NCI-H1092 (cell line): Measurements from ENCODE around the gene TBC1D3B.
"Not testable (repeated sequence)": the region's sequence is repeated elsewhere in the genome, so short reads cannot be mapped to it uniquely, and the experiment has no call there.

Experiments
- DNase-seq: peaks from one replicate; lab custom pipeline; 2025; lab: John Stamatoyannopoulos, UW

TBC1D3B gene

GRCh38 chr17:36176536-36176935, at the start of gene TBC1D3B:
TSS of gene TBC1D3B (minus strand) at chr17:36176636. CDS start at chr17:36175050, 1,586 bp downstream.
- not testable (repeated sequence) for DNase-seq

DNA sequence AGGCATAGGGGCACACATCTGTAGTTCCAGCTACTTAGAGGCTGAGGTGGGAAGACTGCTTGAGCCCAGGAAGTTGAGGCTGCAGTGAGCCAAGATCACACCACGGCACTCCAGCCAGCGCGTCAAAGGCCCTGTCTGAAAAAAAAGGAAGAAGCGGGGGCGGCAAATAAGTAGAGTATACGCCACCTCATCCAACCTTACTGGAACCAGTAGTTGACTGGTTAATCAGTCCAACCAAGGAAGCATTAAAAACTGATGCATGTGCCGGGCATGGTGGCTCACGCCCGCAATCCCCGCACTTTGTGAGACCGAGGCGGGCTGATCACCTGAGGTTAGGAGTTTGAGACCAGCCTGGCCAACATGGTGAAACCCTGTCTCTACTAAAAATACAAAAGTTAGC, 46.5 kb upstream of the TBC1D3B start:
- DNase-seq: not testable (repeated sequence)

- DNase-seq: not testable (repeated sequence)
Observed at GRCh38 chr17:36221581-36222100, 45.2 kb upstream of the TBC1D3B start.

DNA sequence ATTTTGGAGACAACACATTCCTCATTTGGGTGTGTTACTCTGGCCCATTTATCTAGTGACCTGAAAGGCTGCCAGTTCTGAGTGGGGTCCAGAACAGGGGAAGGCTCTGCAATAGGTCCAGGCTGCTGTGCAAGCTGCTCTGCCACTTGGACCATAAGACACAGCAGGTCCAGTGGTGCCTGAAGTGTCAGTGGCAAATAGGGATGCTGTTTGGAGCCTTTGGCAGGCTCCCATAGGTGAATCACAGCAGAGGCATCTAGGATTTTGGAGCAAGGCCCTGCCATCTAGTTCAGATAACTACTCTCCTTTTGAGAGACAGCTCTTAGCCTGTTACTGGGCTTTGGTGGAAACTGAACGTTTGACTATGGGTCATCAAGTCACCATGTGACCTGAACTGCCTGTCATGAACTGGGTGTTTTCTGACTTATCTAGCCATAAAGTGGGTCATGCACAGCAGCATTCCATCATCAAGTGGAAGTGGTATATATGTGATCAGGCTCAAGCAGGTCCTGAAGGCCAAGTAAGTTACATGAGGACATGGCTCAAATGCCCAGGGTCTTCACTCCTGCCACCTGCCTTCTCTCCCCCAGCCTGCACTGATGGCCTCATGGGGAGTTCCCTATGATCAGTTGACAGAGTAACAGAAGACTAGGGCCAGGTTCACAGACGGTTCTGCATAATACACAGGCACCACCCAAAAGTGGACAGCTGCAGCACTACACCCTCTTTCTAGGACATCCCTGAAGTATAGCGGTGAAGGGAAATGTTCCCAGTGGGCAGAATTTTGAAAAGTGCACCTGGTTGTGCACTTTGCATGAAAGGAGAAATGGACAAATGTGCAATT, 44.5 kb upstream of the TBC1D3B start:
- DNase-seq: not testable (repeated sequence)

- DNase-seq: not testable (repeated sequence)
Observed at GRCh38 chr17:36219556-36219955, 43.1 kb upstream of the TBC1D3B start.

- not testable (repeated sequence) for DNase-seq
Observed at GRCh38 chr17:36215406-36216308, 39.2 kb upstream of the TBC1D3B start.

- no peak for DNase-seq
Observed at GRCh38 chr17:36214918-36215317, 38.5 kb upstream of the TBC1D3B start.

- no peak for DNase-seq
Observed at GRCh38 chr17:36213695-36214094, 37.3 kb upstream of the TBC1D3B start.

- DNase-seq: no peak
Observed at GRCh38 chr17:36212966-36213365, 36.5 kb upstream of the TBC1D3B start.

- DNase-seq: no peak
Observed at GRCh38 chr17:36212272-36212605, 35.8 kb upstream of the TBC1D3B start.

GRCh38 chr17:36211484-36212271, 35.2 kb upstream of the TBC1D3B start:
- not testable (repeated sequence) for DNase-seq

DNA sequence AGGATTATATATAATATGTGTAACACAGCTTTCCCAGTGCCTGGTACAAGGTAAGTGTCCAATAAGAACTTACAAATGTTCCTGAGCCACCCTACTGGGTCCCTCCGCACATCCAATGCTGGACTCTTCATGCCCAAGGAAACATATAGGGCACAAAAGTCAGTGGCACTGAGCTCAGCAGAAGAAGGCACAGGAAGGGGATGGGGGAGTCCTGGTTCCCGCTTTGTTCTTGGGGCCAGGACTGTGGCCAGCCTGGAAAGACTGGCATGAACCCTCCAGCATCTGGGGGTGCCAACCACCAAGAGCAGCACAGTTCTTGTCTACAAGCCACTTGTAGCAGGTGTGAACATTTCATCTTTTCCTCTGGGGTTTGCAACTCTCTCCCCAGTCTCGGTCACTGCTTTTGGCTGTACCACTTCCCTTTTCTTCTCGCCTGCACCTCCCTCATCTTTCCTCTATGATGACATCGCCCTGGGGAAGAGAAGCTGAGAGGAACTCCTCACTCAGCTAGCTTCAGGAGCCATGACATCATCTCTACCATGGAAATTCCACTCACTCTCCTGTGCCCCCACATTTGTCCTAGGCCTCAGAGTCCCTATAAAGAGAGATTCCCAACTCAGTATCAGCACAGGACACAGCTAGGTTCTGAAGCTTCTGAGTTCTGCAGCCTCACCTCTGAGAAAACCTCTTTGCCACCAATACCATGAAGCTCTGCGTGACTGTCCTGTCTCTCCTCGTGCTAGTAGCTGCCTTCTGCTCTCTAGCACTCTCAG, 34.2 kb upstream of the TBC1D3B start, which contains the start of gene CCL4L2:
Gene CCL4L2, plus strand, starts transcription at position 625 of the 773 bp plus-strand sequence.
- not testable (repeated sequence) for DNase-seq

- DNase-seq: no peak
Observed at GRCh38 chr17:36209575-36209974, 33.1 kb upstream of the TBC1D3B start.

GRCh38 chr17:36207383-36207782, 30.9 kb upstream of the TBC1D3B start:
- DNase-seq: not testable (repeated sequence)

DNA sequence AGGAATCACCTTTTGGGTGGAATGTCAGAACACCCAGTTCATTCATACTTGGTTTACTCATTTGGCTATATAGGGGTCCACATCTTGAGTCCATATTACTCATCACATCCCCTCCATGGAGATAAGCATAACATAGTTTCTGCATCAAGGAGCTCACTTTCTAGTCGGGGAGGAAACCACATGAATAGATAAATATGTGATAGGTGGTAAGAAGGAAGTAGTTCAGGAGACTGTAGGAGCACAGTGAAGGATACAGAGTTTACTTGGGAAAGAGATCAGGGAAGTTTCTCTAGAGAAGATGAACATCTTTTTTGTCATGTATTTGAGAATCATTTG, 30.0 kb upstream of the TBC1D3B start:
- not testable (repeated sequence) for DNase-seq

GRCh38 chr17:36205637-36206485, 29.4 kb upstream of the TBC1D3B start:
- no peak for DNase-seq

- DNase-seq: no peak
Observed at GRCh38 chr17:36204724-36205500, 28.5 kb upstream of the TBC1D3B start.

DNA sequence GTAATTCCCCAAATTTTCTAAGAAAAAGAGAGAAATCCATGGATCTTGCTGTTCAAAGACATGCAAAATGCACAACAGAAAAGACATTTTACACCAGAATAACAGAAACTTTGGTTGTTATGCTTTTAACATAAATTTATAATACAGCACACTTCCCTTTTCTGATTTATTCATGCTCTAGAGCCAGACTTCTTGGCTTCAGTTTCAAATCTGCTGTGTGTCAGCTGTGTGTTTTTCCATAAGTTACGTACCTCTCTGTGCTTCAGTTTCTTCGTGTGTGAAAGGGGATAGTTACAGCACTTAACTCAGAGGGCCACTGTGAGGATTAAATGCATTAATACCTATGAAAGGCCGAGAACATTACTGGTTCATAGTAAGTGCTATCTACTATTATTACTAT, 26.9 kb upstream of the TBC1D3B start:
- DNase-seq: no peak

- not testable (repeated sequence) for DNase-seq
Observed at GRCh38 chr17:36201506-36201905, 25.1 kb upstream of the TBC1D3B start.
